CD1c-positive myeloid dendritic cell (primary cell): ENCODE measurements around the gene XCR1.
A peak's percentile ranks its signal among the peaks of the same experiment; 100 is the strongest.
"Not testable (repeated sequence)": the region's sequence is repeated elsewhere in the genome, so short reads cannot be mapped to it uniquely, and the experiment has no call there.

Source experiments
- DNase-seq: peaks from one replicate; pipeline ENCODE4 v3.0.0-alpha.2; 2016; ENCODE audit errors: extremely low spot score

XCR1 gene

GRCh38 chr3:46006238-46007032 is 20.8 kb downstream of the XCR1 start:
- DNase-seq, result no peak

DNA sequence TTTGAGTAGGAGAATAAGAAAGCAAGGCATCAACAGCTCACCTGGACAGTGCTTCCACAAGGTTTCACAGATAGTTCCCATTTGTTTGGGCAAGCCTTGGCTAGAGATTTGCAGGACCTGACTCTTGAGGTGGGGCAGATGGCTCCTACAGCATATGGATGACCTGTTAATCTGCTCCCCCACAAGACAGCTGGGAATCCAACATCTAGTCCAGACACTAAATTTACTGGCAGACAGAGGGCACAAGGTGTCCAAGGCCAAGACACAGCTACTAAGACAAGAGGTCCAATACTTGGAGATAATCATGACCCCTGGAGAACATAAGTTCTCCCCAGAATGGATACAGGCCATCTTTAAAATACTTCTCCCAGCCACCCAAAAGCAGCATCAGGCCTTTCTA is 23.6 kb downstream of the XCR1 start:
- DNase-seq, result not testable (repeated sequence)

- no peak for DNase-seq
These were observed 26.1 kb downstream of the XCR1 start for GRCh38 chr3:46001178-46001577.

DNA sequence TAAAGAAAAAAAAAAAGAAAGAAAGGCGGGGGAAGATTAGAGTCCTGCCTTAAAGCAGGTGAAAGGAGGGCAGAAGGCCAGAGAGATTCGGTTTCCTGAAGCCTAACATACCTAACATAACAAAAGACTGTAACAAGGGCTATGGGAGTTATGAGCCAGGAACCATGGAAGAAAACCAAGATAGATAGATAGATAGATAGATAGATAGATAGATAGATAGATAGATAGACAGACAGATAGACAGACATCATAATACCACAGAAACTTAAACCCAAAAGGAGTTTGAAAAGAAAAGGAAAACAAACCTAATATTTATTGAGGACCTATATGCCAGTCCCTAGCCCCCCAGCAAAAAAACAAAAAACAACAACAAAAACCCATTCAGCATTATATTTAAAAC is 29.3 kb downstream of the XCR1 start:
- DNase-seq, result no peak

DNA sequence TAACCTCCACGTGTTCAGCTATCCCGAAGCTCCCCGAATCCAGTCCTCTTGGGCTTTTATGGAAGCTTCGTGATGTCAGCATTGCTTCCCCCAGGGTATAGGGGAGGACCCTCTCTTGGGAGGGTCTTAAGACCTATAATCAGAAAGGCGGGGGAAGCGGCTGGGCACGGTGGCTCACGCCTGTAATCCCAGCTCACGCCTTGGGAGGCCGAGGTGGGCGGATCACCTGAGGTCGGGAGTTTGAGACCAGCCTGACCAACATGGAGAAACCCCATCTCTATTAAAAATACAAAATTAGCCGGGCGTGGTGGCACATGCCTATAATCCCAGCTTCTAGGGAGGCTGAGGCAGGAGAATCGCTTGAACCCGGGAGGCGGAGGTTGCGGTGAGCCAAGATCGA is 29.8 kb downstream of the XCR1 start:
- not testable (repeated sequence) for DNase-seq

DNA sequence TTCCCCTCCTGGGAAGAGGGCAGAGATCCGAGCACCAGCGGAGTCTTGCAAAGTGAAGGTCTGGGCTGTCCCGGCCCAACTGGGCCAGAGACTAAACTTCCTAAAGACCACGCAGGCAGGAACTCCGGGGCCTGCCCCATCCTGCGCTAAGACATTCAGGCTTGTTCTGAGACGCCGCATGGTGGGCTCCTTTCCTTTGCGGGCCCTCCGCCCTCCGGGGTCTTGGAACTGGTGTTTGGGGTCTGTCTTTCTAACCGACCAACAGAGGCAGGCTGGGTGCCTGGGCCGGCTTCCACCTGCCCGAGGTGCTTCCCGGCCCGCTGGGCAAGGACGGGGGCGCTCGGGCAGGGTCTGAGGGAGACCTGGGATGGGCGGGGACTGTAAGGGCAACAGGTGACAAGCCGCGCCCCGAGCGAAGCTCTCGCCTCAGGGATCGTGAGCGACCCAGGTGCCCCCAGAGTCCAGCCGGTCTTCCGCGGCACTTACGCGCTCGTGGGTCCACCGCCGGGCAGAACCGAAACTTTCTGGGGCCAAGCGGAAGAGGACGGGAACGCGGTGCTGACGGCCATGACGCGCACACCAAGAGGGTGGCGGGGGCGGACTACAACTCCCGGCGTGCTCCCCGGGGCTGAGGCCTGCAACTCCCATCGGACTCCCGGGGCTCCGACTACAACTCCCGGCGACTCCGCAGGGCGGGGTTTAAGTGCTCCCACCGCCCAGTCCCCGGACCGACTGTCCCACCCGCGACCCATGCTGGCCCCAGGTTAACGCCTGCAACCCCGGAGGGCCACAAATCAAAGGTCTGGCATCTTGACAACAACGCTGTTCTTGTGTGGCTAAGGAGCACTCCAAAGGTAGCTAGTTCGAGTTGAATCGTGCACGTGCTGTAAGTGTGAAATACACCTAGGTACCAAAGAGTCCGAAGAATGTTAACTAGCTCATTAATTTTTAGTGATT is 31.8 kb downstream of the XCR1 start, which contains the start of gene FYCO1:
Gene FYCO1 (minus strand): TSS at position 589 of the 957 bp plus-strand sequence. CDS start 10,914 bp downstream, outside the sequence.
- DNase-seq, result peak; percentile 94

GRCh38 chr3:45994419-45995235 is 32.7 kb downstream of the XCR1 start:
- peak; percentile 28 for DNase-seq

DNA sequence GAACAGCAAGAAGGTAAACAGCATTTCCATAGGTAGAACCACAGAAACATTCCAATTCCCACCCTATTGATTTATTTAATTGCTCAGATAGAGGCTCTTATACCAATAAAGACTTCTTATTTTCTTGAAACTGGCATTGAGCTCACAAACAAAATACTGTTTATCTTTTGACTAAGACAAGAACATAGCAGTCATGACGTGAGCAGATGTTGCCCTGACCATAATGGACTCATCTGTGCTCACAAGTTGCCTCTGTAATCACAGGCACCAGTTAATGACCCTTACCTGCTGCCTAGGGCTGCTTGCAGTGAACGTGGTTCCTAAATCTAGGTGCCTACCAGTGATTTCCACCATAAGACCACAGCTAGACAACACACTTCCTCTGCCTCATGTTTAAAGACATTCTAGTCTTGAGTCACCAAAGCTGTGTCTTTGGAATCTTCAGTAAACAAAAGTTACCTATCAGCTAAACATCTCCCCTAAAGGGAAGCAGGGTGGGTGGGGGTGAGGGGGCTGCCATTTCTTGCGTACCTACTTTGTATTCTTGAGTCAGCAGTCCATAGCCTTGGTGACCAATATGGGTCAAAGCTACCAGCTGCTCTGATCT is 33.8 kb downstream of the XCR1 start:
- DNase-seq, result peak; percentile 45

DNA sequence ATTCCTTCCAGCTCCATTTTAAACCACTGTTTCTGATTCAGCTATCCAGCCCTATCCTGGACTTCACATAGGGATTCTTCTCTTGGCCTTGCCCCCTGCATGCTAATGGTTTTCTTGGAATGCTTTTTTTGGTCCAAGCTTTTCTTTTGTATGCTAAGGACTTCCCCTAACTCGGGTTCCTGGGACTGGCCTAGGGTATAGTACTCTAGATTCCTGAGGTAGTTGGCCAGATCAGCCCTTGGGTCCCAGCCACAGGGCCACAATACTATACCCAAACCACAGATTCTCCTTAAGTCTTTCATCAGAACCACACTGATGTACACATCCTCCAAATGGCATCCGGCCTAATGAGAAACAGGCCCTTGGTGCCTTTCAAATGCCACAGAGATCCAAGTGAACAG is 34.5 kb downstream of the XCR1 start:
- DNase-seq, result no peak

DNA sequence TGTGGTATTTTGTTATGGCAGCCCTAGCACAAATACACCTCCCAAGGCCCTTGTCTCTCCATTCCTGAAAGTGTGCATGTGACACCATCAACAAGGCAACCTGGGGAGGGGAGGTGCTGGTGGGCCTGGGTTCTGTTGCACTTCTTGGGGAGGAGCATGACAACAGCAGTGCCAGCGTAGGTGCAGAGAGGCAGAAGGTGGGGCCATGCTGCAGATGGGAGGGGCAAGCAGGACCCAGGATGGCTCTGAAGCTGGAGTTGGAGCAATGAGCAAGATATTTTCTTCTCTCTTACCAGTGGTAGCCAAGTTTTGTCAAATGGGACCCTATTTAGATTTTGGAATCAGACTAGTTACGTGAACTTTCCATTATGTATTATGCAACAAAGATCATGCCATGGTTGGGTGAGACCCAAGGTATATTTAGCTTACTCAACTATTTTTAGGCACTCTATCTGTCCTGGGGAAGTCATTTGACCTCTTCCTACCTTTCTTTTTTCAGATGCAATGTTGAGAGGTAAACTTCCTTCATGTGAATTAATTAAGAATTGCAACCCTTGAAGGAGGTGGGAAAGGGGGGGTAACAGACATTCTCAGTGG is 35.1 kb downstream of the XCR1 start:
- DNase-seq, result no peak

DNA sequence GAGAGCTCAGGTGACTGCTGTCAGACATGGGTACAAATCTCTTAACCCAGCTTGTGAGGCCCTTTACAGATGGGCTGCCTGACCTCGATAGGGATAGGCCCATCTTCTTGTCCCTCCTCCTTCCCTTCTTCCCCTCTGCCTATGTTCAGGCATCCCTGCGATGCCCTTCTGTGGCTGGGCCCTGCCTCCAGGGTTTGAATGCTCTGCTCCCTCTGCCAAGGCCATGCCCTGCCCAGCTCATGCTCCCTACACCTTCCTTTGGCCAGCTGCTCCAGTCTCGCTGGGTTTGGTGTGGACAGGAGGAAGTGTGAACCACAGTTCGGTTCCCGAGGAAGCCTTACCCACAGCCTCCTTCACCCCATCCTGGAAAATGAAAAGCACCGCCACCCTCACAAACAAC is 35.9 kb downstream of the XCR1 start:
- no peak for DNase-seq

DNA sequence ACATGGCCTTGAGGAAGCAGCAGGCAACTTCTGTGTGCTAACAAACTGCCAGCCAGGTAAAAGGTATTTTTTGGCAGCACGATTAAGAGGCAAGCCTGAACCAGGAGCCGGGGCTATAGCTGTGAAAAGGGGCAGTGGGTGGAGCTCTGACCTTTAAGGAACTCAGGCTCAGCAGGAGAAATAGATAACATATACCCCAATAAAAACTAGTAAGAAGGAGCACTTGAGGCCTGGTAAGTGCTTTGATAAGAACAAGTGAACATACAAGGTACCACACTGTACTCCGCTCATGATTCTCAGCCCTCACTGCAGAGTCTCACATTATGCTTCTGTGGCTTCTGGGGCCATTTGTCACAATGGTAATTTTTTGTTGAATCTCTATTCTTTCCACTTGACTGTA is 37.1 kb downstream of the XCR1 start:
- DNase-seq, result no peak

DNA sequence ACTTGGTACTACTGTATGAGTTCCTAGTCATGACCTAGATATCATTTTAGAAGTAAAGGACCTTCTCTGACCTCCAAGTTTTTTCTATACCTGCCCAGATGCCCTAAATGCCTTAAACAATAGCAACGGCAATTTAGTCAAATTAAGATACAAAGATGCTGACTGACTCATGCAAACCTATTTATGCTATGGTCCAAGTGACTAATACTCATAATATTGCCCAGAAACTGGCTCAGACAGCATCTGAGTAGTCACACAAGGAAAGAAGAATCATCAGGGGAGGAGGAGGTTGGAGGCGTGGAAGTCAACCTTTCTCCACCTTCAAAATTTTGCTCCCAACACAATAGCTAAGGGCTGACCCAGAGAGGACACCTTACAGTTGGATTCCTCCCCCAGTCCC is 38.5 kb downstream of the XCR1 start:
- DNase-seq, result no peak

GRCh38 chr3:45988362-45988761 is 38.9 kb downstream of the XCR1 start:
- DNase-seq, result no peak

GRCh38 chr3:45987368-45988291 is 39.7 kb downstream of the XCR1 start:
- peak; percentile 71 for DNase-seq

DNA sequence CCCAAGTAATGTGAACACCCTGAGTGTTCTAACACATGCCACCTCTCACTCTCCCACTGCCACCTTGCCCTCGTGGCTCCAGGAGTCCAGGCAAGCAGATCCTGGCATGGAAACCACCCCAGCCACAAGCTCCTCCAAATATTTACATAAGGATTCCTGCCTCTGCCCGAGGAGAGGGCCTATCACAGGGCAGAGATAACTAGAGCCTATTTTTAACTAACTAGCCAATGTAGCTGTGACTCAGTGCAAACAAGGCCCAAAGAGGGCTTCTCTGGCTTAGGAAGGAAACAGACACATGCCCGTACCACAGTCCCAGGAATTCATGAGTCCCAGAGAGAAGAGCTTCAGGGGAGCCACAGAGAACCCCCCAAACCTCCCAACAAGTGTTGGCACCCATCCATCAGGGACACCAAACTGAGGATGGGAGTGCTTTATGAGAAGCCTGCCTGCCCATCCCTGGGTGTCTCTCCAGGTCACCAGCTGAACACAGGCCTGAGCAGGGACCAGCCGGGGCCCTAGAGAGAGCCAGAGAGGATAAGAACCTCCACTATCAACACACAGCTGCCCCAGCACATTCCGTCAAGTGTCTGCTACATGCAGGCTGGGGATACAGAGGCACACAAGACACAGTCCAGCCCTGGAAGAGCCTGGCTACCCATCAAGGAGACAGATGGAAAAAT is 40.8 kb downstream of the XCR1 start:
- no peak for DNase-seq

DNA sequence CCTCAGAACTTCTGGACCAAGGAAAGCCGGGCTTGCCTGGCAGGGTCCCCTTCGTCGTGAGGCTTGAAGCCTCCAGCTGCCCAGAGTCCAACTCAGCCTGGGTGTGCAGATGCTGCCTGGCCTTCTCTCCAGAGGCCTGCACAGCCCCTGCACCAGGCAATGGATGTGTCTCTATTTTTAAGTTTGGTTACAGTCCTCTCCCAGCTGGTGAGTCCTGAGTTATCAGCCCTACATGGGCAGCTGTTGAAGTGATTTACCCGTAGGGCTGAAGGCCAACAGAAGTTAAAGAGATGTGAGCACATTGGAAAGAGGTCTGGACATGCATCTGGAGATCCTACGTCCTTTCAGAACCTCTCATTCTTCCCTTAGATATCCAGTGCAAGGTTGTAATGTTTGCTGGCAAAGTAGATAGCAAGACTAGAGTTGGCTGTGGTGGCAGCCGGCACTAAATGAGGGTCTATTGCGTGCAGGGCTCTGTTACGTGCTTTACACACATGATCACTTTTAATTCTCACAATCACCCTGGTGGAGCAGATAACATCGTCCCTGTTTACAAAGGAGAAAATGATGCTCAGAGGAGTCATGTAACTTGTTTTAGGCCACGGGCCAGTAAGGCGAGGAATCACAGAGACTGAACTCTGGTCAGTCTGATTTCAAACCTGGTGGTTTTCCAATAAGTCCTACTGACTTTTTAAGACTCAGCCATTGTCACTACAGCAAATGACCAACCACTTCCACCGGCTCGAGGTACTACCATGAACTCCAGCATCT is 41.6 kb downstream of the XCR1 start:
- no peak for DNase-seq
